ENCODE data around the gene AOAH.

AOAH gene

DNA sequence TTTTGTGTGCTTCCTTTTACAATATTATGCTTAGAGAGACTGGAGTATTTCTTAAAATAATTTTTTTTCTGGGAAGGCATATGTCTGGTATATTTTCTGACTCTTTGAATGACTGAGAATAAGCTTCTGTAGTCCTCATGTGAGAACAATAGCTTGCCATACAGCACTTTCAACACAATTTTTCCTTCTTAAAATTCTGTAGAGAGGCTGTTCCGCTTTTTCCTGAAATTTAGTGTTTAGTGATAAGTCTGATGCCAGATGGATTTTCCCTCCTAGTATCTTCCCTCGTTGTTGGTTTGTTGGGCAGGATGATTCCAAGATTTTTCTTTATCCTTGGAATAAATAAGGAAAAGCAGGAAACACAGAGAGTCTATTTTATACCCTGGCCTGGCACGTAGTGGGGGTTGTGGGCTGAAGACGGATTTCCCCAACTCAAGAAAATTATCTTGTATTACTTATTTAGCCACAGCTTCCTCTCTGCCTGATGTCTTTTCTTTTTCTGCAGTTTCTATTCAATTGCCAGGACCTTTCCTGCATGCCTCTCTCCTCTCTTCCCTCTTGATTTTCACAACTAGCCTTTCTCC lies 111.2 kb downstream of the AOAH start:
- in situ Hi-C loops (cut with HindIII; ENCODE audit: low pct_ligation_motif_present, low sequenced_read_pairs) = no loop called here
- H3K27ac ChIP-seq = no peak overlapping the region
- DNase-seq = no peak
- H3K4me3 ChIP-seq (ENCODE audit: low read depth, low read length) = no peak overlapping the region
- no peaks in the 10 kb centered on the region for H3K27me3 ChIP-seq (replicated peaks)
- no peaks in the 10 kb centered on the region for H3K36me3 ChIP-seq (replicated peaks)
- TF ChIP-seq, protein P1, sequence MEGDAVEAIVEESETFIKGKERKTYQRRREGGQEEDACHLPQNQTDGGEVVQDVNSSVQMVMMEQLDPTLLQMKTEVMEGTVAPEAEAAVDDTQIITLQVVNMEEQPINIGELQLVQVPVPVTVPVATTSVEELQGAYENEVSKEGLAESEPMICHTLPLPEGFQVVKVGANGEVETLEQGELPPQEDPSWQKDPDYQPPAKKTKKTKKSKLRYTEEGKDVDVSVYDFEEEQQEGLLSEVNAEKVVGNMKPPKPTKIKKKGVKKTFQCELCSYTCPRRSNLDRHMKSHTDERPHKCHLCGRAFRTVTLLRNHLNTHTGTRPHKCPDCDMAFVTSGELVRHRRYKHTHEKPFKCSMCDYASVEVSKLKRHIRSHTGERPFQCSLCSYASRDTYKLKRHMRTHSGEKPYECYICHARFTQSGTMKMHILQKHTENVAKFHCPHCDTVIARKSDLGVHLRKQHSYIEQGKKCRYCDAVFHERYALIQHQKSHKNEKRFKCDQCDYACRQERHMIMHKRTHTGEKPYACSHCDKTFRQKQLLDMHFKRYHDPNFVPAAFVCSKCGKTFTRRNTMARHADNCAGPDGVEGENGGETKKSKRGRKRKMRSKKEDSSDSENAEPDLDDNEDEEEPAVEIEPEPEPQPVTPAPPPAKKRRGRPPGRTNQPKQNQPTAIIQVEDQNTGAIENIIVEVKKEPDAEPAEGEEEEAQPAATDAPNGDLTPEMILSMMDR (IDR thresholded peaks at IDR 0.05; ENCODE audit: low read depth, low read length, missing control alignments) = no peak

DNA sequence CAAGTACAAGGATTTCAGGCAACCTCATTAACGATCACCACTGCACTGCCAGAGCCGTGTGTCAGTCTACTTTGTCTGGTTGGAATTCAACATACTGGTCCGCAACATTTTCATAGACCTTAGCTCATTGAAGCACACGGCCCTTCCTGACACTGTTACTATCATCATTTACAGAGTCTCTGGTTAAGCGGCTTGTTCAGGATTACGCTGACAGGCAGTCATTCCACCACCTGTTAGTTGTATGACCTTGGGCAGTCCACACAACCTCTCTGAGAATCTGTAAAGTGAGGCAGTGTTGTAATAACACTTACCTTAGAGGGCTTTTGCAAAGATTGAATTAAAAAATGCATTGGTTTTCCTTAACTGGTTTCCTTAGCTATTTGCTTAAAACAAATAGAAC lies 112.6 kb downstream of the AOAH start:
- no peak for DNase-seq
- in situ Hi-C loops (cut with HindIII; ENCODE audit: low pct_ligation_motif_present, low sequenced_read_pairs) = no loop called here
- peaks cover 1% of the 10 kb centered on the region for H3K27me3 ChIP-seq (replicated peaks)
- H3K27ac ChIP-seq = no peak overlapping the region
- TF ChIP-seq, protein P1 (IDR thresholded peaks at IDR 0.05; ENCODE audit: low read depth, low read length, missing control alignments) = no peak
- no peaks in the 10 kb centered on the region for H3K36me3 ChIP-seq (replicated peaks)
- no peak overlapping the region for H3K4me3 ChIP-seq (ENCODE audit: low read depth, low read length)

DNA sequence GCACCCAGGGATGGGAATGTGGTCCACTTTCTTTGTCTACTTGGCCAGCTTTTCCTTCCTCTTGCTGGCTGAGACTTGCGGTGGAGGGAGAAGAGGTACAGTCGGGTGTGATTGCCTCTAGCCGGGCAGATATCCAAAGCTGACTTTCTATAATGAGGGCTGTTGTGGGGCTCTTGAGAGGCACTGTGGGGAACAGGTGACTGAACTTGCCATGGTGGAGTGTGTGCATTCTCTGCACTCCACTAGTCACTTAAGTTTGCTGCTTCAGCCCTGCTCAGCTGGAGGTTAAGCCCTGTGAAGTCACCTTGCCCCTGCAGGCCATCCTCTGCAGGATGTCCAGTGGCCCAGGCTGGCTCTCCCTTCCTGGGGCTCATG lies 116.6 kb downstream of the AOAH start:
- in situ Hi-C loops (cut with HindIII; ENCODE audit: low pct_ligation_motif_present, low sequenced_read_pairs) = no loop called here

DNA sequence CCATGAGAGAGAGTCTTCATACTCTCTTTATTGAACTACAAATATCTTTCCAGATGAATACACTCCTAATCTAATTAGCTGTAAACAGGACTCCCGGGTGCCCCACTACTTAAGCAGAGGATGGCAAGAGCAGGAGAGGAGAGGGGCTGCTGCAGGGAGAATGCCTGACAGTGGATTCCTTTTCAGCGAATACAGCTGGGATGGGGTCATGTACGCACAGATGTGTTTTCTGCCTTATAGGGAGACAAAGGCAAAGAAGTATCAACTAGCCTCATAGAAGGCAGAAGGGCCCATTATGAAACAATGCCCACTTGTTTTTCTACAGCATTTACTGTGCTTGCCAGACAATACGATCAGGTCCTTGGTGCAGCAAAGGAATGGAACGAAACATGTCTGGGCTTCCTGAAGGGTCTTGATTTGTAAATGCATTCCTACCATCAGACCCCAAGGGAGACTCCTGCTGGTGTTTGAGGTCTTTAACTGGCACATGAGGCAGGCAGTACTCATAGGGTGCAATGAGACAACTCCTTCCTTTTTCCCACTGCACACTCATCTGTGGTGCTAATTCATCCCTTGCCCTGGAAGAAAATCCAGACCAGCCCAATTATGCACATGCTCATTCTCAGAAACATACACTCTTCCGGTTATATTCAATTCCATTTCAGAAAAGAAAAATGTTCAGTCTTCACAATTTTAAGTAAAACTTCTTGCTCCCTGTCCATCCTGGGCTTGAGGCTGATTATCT lies 117.1 kb downstream of the AOAH start:
- H3K27me3 ChIP-seq (replicated peaks) = peaks cover 1% of the 10 kb centered on the region

More for the DNA sequence above, 116.6 kb downstream of the AOAH start:
- TF ChIP-seq, protein P1 (IDR thresholded peaks at IDR 0.05; ENCODE audit: low read depth, low read length, missing control alignments) = no peak
- Histone ChIP-seq H3K27ac (no peak overlapping the region), H3K36me3 (replicated peaks) (no peaks in the 10 kb centered on the region), H3K27me3 (replicated peaks) (peaks cover 1% of the 10 kb centered on the region), H3K4me3 (ENCODE audit: low read depth, low read length) (no peak overlapping the region)
- no peak for DNase-seq

DNA sequence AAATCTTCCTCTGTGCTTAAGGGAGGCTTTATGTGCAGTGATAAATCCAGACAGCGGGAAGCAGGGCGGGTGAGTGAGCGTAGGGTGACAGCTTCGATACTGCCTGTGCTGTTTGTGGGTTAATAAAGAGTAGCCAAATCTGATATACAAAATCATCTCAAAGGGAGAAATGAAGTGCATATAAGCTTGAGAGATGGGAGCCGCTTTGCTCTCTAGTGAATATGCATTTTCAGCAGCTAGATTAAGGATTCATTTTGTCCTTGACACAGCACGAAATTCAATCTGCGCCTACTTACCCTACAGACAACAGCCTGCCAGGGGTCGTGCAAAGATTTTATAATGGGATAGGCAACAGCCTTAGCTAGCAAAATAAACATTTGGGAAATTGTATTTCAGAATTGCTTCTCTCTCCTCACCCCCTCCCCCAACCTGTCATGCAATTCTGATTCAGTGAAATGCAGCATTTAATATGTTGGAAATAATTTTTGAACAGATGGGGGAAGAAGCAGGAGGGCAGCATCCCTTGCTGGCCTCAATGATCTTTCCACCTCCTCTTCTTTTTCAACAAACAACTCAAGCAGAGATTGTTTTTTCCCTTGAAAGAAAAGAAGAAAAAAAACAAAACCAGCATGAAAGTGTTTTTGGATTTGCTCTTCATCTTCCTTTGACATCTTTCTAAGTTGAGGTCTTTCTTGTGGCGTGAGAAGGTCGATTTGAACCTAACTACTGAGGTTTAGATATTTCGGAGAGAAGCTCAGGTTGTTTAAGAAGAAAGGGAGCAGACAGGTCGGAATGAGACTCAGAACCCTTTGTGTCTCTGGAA lies 117.9 kb downstream of the AOAH start:
- Histone ChIP-seq H3K36me3 (replicated peaks) (no peaks in the 10 kb centered on the region), H3K4me3 (ENCODE audit: low read depth, low read length) (no peak overlapping the region), H3K27me3 (replicated peaks) (peaks cover 1% of the 10 kb centered on the region), H3K27ac (no peak overlapping the region)
- in situ Hi-C loops (cut with HindIII; ENCODE audit: low pct_ligation_motif_present, low sequenced_read_pairs) = no loop called here
- TF ChIP-seq, protein P1 (IDR thresholded peaks at IDR 0.05; ENCODE audit: low read depth, low read length, missing control alignments) = no peak
- no peak for DNase-seq

More for the DNA sequence above, 117.1 kb downstream of the AOAH start:
- no peak overlapping the region for H3K27ac ChIP-seq
- TF ChIP-seq, protein P1 (IDR thresholded peaks at IDR 0.05; ENCODE audit: low read depth, low read length, missing control alignments) = no peak
- no peak overlapping the region for H3K4me3 ChIP-seq (ENCODE audit: low read depth, low read length)
- in situ Hi-C loops (cut with HindIII; ENCODE audit: low pct_ligation_motif_present, low sequenced_read_pairs) = no loop called here
- DNase-seq = no peak
- H3K36me3 ChIP-seq (replicated peaks) = no peaks in the 10 kb centered on the region

Data from brain microvascular endothelial cell (primary cell).